ENCODE measurements around the gene CKAP2. TPM values are rescaled to one million over a fixed set of nuclear protein-coding genes. Genes with fewer than 3 reads are reported as not detected.

The CKAP2 gene
- total RNA-seq, 1 donor = 39.3 TPM

DNA sequence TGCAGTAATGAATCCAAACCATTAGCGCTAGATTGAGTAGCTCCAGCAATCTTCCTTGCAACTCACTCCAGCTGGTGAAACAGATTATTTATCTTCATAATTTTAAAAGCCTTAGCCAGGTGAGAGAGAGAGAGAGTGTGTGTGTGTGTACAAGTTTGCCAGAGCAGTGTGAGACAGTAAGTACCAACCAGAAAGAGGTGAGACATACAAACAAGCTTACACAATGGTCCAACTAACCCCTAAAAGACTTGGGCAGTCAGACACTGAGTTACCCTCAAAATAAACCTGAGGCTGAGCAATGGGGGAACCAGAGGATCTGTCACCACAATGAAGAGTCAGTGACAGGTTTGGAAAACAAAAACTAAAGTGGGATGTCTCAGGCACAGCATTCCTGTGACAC is 41.2 kb upstream of the CKAP2 start:
- no peak overlapping the region for H3K4me3 ChIP-seq (ENCODE audit: low read depth, low read length)
- TF ChIP-seq, protein P1, sequence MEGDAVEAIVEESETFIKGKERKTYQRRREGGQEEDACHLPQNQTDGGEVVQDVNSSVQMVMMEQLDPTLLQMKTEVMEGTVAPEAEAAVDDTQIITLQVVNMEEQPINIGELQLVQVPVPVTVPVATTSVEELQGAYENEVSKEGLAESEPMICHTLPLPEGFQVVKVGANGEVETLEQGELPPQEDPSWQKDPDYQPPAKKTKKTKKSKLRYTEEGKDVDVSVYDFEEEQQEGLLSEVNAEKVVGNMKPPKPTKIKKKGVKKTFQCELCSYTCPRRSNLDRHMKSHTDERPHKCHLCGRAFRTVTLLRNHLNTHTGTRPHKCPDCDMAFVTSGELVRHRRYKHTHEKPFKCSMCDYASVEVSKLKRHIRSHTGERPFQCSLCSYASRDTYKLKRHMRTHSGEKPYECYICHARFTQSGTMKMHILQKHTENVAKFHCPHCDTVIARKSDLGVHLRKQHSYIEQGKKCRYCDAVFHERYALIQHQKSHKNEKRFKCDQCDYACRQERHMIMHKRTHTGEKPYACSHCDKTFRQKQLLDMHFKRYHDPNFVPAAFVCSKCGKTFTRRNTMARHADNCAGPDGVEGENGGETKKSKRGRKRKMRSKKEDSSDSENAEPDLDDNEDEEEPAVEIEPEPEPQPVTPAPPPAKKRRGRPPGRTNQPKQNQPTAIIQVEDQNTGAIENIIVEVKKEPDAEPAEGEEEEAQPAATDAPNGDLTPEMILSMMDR (IDR thresholded peaks at IDR 0.05; ENCODE audit: insufficient read depth, low read depth, low read length) = no peak
- no peak for DNase-seq (ENCODE audit: low read depth)

DNA sequence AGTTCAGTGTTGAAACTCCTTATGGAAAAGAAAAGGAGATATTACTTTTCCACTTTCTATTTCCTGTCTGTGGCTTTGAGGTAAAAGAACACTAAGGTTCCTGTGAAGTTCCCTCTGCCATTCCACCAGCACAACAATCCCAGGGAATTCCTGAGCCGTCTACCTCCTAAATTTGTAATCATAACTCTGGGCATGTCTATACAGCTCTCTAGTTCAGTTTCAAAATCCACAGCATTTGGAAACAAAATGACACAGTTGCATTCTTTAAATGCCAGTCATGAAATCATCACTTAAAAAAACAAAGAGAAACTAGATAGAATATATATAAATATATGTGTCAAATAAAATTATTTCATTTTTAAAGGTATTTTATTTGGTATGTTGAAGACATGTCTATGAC is 40.3 kb upstream of the CKAP2 start:
- peak; percentile 34 for DNase-seq (ENCODE audit: low read depth)
- H3K4me3 ChIP-seq (ENCODE audit: low read depth, low read length) = no peak overlapping the region

DNA sequence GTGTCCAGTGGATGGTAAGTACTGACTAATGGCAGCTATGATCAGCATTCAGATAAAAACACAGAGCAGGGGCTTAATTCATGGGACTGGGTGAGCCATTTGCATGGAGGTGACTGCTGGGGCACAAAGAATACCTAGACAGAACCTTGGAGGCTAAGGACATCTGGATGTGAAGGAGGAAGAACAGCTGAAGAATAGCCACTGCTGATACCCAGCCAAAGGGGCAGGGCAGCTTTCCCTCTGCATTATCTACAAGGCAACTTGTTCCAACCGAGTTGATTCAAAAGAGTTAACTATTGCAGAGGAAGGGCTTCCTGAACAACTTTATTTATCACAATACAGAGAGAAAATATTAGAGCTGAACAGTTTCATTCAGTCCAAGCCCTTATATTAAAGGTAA is 36.2 kb upstream of the CKAP2 start:
- TF ChIP-seq, protein P1 (IDR thresholded peaks at IDR 0.05; ENCODE audit: insufficient read depth, low read depth, low read length) = no peak
- H3K4me3 ChIP-seq (ENCODE audit: low read depth, low read length) = no peak overlapping the region
- no peak for DNase-seq (ENCODE audit: low read depth)

More for the DNA sequence above, 40.3 kb upstream of the CKAP2 start:
- TF ChIP-seq, protein P1 (IDR thresholded peaks at IDR 0.05; ENCODE audit: insufficient read depth, low read depth, low read length) = no peak

DNA sequence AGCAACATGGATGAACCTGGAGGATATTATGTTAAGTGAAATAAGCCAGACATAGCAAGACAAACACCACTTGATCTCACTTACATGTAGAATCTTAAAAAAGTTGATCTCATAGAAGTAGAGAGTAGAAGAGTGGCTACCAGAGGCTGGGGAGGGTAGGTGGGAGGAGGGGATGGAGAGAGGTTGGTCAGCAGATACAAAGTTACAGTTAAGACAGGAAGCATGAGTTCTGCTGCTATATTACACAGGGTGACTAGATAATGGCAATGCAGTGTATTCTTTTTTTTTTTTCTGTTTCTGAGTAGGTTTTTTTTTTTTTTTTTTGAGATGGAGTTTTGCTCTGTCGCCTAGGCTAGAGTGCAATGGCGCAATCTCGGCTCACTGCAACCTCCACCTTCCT is 34.1 kb upstream of the CKAP2 start:
- H3K4me3 ChIP-seq (ENCODE audit: low read depth, low read length) = no peak overlapping the region
- TF ChIP-seq, protein P1 (IDR thresholded peaks at IDR 0.05; ENCODE audit: insufficient read depth, low read depth, low read length) = no peak

DNA sequence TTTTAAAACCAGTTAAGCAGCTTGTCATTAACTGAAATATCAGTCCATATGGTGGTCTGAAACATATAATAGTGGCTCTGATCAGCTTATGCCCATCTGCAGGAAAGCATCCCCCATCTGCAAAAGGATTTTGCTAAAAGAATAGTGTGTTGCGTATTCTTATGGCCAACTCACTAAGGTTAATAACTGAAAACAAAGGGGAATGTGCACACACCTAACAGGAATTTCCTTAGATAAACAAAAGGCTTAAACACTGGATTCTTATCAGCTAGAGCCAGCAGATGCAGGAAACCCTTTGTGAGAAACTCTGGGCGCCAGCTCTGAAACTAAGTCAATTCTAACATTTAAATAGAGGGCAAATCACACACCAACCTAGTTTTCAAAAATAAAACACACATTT is 27.0 kb upstream of the CKAP2 start:
- no peak overlapping the region for H3K4me3 ChIP-seq (ENCODE audit: low read depth, low read length)
- TF ChIP-seq, protein P1 (IDR thresholded peaks at IDR 0.05; ENCODE audit: insufficient read depth, low read depth, low read length) = no peak
- DNase-seq (ENCODE audit: low read depth) = peak; percentile 9

More for the DNA sequence above, 34.1 kb upstream of the CKAP2 start:
- DNase-seq (ENCODE audit: low read depth) = no peak

DNA sequence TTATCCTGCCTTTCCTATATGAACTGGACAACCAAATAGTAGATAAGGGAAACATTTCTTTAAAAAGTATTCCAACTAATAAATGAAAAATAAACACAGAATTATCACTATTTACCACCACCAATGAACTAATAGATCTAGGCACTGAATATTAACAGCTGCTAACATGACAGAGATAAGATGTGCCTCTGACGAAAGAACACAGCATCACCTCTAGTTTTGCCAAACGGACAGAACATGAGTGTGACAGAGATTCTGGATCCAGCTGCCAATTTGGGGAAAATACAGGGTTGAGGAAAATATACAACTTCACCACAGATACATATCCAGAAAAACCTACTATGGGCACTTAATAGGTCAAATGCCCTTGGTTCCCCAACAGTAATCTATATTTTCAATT is 22.8 kb upstream of the CKAP2 start:
- DNase-seq (ENCODE audit: low read depth) = no peak
- H3K4me3 ChIP-seq (ENCODE audit: low read depth, low read length) = no peak overlapping the region
- TF ChIP-seq, protein P1 (IDR thresholded peaks at IDR 0.05; ENCODE audit: insufficient read depth, low read depth, low read length) = no peak

DNA sequence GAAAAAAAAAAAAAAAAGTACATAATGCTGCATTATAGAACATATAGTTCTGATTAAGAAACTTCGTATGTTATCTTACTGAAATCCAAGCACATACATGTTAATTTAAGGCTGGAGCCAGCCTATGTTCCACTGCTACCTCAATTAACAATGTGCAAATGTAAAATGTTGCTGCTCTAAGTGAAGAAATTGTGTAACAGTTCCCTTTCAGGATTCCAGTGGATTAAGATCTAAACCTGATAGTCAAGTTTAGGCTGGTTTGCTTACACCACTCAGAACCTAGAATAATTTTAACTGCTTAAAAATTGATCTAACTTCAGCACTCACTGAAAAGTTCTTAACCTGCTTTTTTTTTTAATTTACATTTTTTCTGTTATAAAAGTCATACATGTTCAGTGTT is 9.0 kb upstream of the CKAP2 start:
- TF ChIP-seq, protein P1 (IDR thresholded peaks at IDR 0.05; ENCODE audit: insufficient read depth, low read depth, low read length) = no peak
- DNase-seq (ENCODE audit: low read depth) = peak; percentile 65
- no peak overlapping the region for H3K4me3 ChIP-seq (ENCODE audit: low read depth, low read length)

All from fibroblast of villous mesenchyme (primary cell).